Body of pancreas (tissue), 4 donors: ENCODE data around the gene PGAP1. TPM values are rescaled to one million over a fixed set of nuclear protein-coding genes. Genes with fewer than 3 reads are reported as not detected.

Source experiments
- ATAC-seq: fragments of 150-250 bp; one replicate; pipeline ENCODE4 v1.9.1; 2016
- DNase-seq, 4 donors: peaks; one replicate each; pipeline ENCODE4 v3.0.0-alpha.2; 2019
- H3K27ac ChIP-seq, 4 donors: fragments of 200-600 bp; sonication (generic); 1 replicate in 3 of 4; 2 replicates in 1 of 4; pipeline versions ENCODE4 v1.5.1 to v1.6.1; 2016 to 2019; ENCODE audit warnings: mild to moderate bottlenecking in 1 of 4, mixed read lengths in 1 of 4, moderate library complexity in 1 of 4
- H3K27me3 ChIP-seq, 2 donors: fragments of 200-600 bp; sonication (generic); one replicate each; pipeline ENCODE4 v1.6.0; 2016; ENCODE audit warnings: mild to moderate bottlenecking in 1 of 2
- H3K36me3 ChIP-seq, 2 donors: fragments of 200-600 bp; sonication (generic); replicated peaks in 1 of 2; 2 replicates each; pipeline ENCODE4 v1.5.1; 2016; ENCODE audit warnings: low read depth in 2 of 2; ENCODE audit not compliant: insufficient read depth in 1 of 2
- H3K4me1 ChIP-seq: fragments of 200-600 bp; sonication (generic); one replicate; pipeline ENCODE4 v1.6.0; 2016
- H3K4me3 ChIP-seq, 2 donors: fragments of 200-600 bp; sonication (generic); 1 replicate in 1 of 2; 2 replicates in 1 of 2; pipeline ENCODE4 v1.5.1; 2016 to 2019
- H3K9me3 ChIP-seq, 3 donors: fragments of 200-600 bp; sonication (generic); 1 replicate in 2 of 3; 2 replicates in 1 of 3; pipeline ENCODE4 v1.5.1; 2016
- CTCF ChIP-seq, 7 experiments: fragments of 450-650 bp in 4 of 7; fragments of 200-600 bp in 3 of 7; sonication (generic) in 3 of 7; IDR thresholded peaks; one replicate each; pipeline ENCODE4 v1.5.1; 2016 to 2019; ENCODE audit warnings: antibody characterized with exemption in 7 of 7
- POLR2A ChIP-seq, 3 donors: fragments of 450-650 bp; IDR thresholded peaks; one replicate each; pipeline ENCODE4 v1.6.1; 2016; ENCODE audit warnings: antibody characterized with exemption in 3 of 3, mild to moderate bottlenecking in 2 of 3
- WGBS, 2 donors: methylation state at CpG; one replicate each; pipeline ENCODE4 v1.1.5; 2017; 5-methylcytosine and 5-hydroxymethylcytosine counted together
- intact Hi-C: fragments of 100-400 bp; cut with DNase I; formaldehyde crosslinking; loops from one replicate; pipeline ENCODE4 v1.15.1; 2023
- total RNA-seq, 2 donors: library from RNA; depleted of rRNA; stranded (reverse); fragments of >200 nt; gene quantifications; one replicate each; pipeline ENCODE4 v1.1.0, GENCODE V29; 2016

Gene PGAP1
- total RNA-seq, 2 donors from 2014 or later = 15.2 to 24.9 TPM

GRCh38 chr2:196959281-196959680 is 32.8 kb upstream of the PGAP1 start:
- no peaks in the 10 kb centered on the region for H3K9me3 ChIP-seq
- H3K27me3 ChIP-seq = no peaks in the 10 kb centered on the region
- WGBS, 2 donors = 63 to 97% methylated on average over 2 of the region's 2 CpGs
- ATAC-seq = no peak
- intact Hi-C loops = no loop called here
- TF ChIP-seq CTCF (IDR thresholded peaks at IDR 0.05) (no peak), POLR2A (IDR thresholded peaks at IDR 0.05) (no peak)
- no peak overlapping the region for H3K27ac ChIP-seq
- no peak for DNase-seq
- H3K36me3 ChIP-seq = no peaks in the 10 kb centered on the region
- H3K4me3 ChIP-seq = no peak overlapping the region
- H3K4me1 ChIP-seq = peaks cover 23% of the 10 kb centered on the region

- TF ChIP-seq CTCF (IDR thresholded peaks at IDR 0.05) = no peak
- TF ChIP-seq POLR2A (IDR thresholded peaks at IDR 0.05) = no peak
- WGBS, 2 donors = 87 to 88% methylated on average over 1 of the region's 1 CpG
- peaks cover 16% of the 10 kb centered on the region for H3K4me1 ChIP-seq
- H3K27ac ChIP-seq = no peak overlapping the region
- no peak for DNase-seq
- H3K27me3 ChIP-seq = no peaks in the 10 kb centered on the region
- H3K36me3 ChIP-seq = no peaks in the 10 kb centered on the region
- intact Hi-C loops = no loop called here
- no peak for ATAC-seq
- H3K9me3 ChIP-seq = no peaks in the 10 kb centered on the region
- no peak overlapping the region for H3K4me3 ChIP-seq
Measured at GRCh38 chr2:196957881-196958525, 31.5 kb upstream of the PGAP1 start.

GRCh38 chr2:196957442-196957841 is 30.9 kb upstream of the PGAP1 start:
- 93 to 97% methylated on average over 5 of the region's 5 CpGs for WGBS, 2 donors
- no peak overlapping the region for H3K27ac ChIP-seq
- no peak overlapping the region for H3K4me3 ChIP-seq
- no peaks in the 10 kb centered on the region for H3K9me3 ChIP-seq
- intact Hi-C loops = no loop called here
- peaks cover 14% of the 10 kb centered on the region for H3K4me1 ChIP-seq
- no peaks in the 10 kb centered on the region for H3K36me3 ChIP-seq
- no peaks in the 10 kb centered on the region for H3K27me3 ChIP-seq
- no peak for ATAC-seq
- no peak for TF ChIP-seq POLR2A (IDR thresholded peaks at IDR 0.05)
- TF ChIP-seq CTCF (IDR thresholded peaks at IDR 0.05) = no peak
- DNase-seq = no peak

GRCh38 chr2:196956069-196956468 is 29.6 kb upstream of the PGAP1 start:
- Histone ChIP-seq H3K4me1 (peaks cover 14% of the 10 kb centered on the region), H3K4me3 (no peak overlapping the region), H3K9me3 (no peaks in the 10 kb centered on the region), H3K36me3 (no peaks in the 10 kb centered on the region), H3K27ac (no peak overlapping the region), H3K27me3 (no peaks in the 10 kb centered on the region)
- intact Hi-C loops = no loop called here
- WGBS, 2 donors = 50 to 60% methylated on average over 6 of the region's 6 CpGs
- DNase-seq (no peak), ATAC-seq (no peak)
- TF ChIP-seq CTCF (IDR thresholded peaks at IDR 0.05) (no peak), POLR2A (IDR thresholded peaks at IDR 0.05) (no peak)

GRCh38 chr2:196955036-196955435 is 28.5 kb upstream of the PGAP1 start:
- WGBS, 2 donors = 62 to 72% methylated on average over 3 of the region's 3 CpGs
- Histone ChIP-seq H3K27me3 (no peaks in the 10 kb centered on the region), H3K4me1 (peaks cover 14% of the 10 kb centered on the region), H3K27ac (no peak overlapping the region), H3K9me3 (no peaks in the 10 kb centered on the region), H3K4me3 (no peak overlapping the region), H3K36me3 (no peaks in the 10 kb centered on the region)
- intact Hi-C loops = no loop called here
- no peak for ATAC-seq
- no peak for DNase-seq
- no peak for TF ChIP-seq POLR2A (IDR thresholded peaks at IDR 0.05)
